Ovary (tissue), 9 donors: ENCODE data around the gene DNAH9. TPM values are rescaled to one million over a fixed set of nuclear protein-coding genes. Genes with fewer than 3 reads are reported as not detected.

ENCODE experiments used
- DNase-seq, 5 donors: peaks; one replicate each; pipeline ENCODE4 v3.0.0-alpha.2; 2019 to 2020
- H3K27ac ChIP-seq, 2 donors: fragments of 200-600 bp; one replicate each; pipeline versions ENCODE4 v1.5.1 to v1.8.0; 2019 to 2022
- H3K27me3 ChIP-seq: fragments of 200-600 bp; one replicate; pipeline ENCODE4 v1.8.0; 2022
- H3K36me3 ChIP-seq: fragments of 200-600 bp; sonication (generic); one replicate; pipeline ENCODE4 v1.5.1; 2019
- H3K4me1 ChIP-seq: one replicate; pipeline ENCODE4 v1.8.1; 2013; ENCODE audit warnings: mild to moderate bottlenecking, moderate library complexity; ENCODE audit not compliant: insufficient read depth
- H3K4me3 ChIP-seq: fragments of 200-600 bp; sonication (generic); one replicate; pipeline ENCODE4 v1.5.1; 2017
- H3K9me3 ChIP-seq, 2 donors: fragments of 200-600 bp in 1 of 2; sonication (generic) in 1 of 2; one replicate each; pipeline versions ENCODE4 v1.5.1 to v1.8.1; 2013 to 2019; ENCODE audit warnings: mild to moderate bottlenecking in 1 of 2, moderate library complexity in 1 of 2
- CTCF ChIP-seq, 3 donors: fragments of 450-650 bp in 2 of 3; fragments of 200-600 bp in 1 of 3; IDR thresholded peaks; one replicate each; pipeline versions ENCODE4 v1.5.1 to v1.8.0; 2016 to 2022; ENCODE audit warnings: antibody characterized with exemption in 3 of 3, mild to moderate bottlenecking in 1 of 3
- EP300 ChIP-seq: sonication (generic); formaldehyde crosslinking; IDR thresholded peaks from one replicate; pipeline ENCODE4 v1.6.1; 2017; ENCODE audit warnings: antibody characterized with exemption
- POLR2A ChIP-seq: fragments of 450-650 bp; IDR thresholded peaks from one replicate; pipeline ENCODE4 v1.6.1; 2017; ENCODE audit warnings: antibody characterized with exemption, mild to moderate bottlenecking, moderate library complexity
- WGBS, 3 donors: extraction: QIAGEN DNeasy Blood & Tissue Kit in 1 of 3; methylation state at CpG; one replicate each; pipeline versions ENCODE4 v1.1.5 to v1.1.7; 2013 to 2017; 5-methylcytosine and 5-hydroxymethylcytosine counted together
- intact Hi-C, 4 donors: fragments of 100-400 bp; cut with DNase I; formaldehyde crosslinking; loops; one replicate each; pipeline versions ENCODE4 v1.11.0 to v1.15.1; 2022 to 2023
- polyA plus RNA-seq, 2 donors: library from polyadenylated mRNA; stranded (reverse); fragments of 200-250 nt in 1 of 2; fragments of 350-450 nt in 1 of 2; fragmentation: Illumina TruSeq in 1 of 2; extraction: RNeasy Lipid Tissue Mini Kit (QIAGEN cat#74804) in 1 of 2; gene quantifications; one replicate each; pipeline ENCODE4 v1.2.3, GENCODE V29; 2013 to 2014
- total RNA-seq, 7 donors: library from RNA; depleted of rRNA in 2 of 7; stranded (reverse); fragments of >200 nt in 2 of 7; fragmentation: NEBNext Ultra II Directional in 3 of 7; extraction: Animal tissue kit (Norgen Biotek cat#: 25700) in 3 of 7; gene quantifications; one replicate each; pipeline versions ENCODE4 v1.1.0 to v1.2.4, GENCODE V29; 2016 to 2023
- donor health status: DM: no; HTN: no; CAD: no; lungs with moderate emphysema.
- donor health status: DM: no; HTN: no; CAD: no.
- donor health status: Bipolar disorder and iron deficiency.
- donor health status: DM: yes; HTN: yes; CAD: no.
- donor health status: DM: no; HTN: no; CAD: no.
- donor health status: DM: yes; HTN: yes; CAD: no.

DNAH9 gene
- total and polyA plus RNA-seq, 9 donors, result 1.4 to 43.7 (median 3.4) TPM

- no peak for DNase-seq
- H3K36me3 ChIP-seq, result no peaks in the 10 kb centered on the region
- no peak for TF ChIP-seq POLR2A
- TF ChIP-seq CTCF (IDR thresholded peaks at IDR 0.05), result no peak
- TF ChIP-seq EP300, result no peak
- 95 to 98% (median 97%) methylated on average over 4 of the region's 4 CpGs for WGBS, 3 donors
- intact Hi-C loops, result no loop called here
- H3K27ac ChIP-seq, result no peak overlapping the region
- no peaks in the 10 kb centered on the region for H3K4me1 ChIP-seq
- H3K4me3 ChIP-seq, result no peak overlapping the region
- H3K9me3 ChIP-seq, result no peaks in the 10 kb centered on the region
- H3K27me3 ChIP-seq, result no peaks in the 10 kb centered on the region
Measured at GRCh38 chr17:11981862-11982261, 383.6 kb downstream of the DNAH9 start.

- H3K27ac ChIP-seq, result no peak overlapping the region
- H3K9me3 ChIP-seq, result no peaks in the 10 kb centered on the region
- DNase-seq, result no peak
- intact Hi-C loops, result no loop called here
- 74 to 78% (median 75%) methylated on average over 4 of the region's 4 CpGs for whole genome bisulfite sequencing, 3 donors
- H3K27me3 ChIP-seq, result no peaks in the 10 kb centered on the region
- H3K4me1 ChIP-seq, result no peaks in the 10 kb centered on the region
- H3K36me3 ChIP-seq, result no peaks in the 10 kb centered on the region
- no peak overlapping the region for H3K4me3 ChIP-seq
- TF ChIP-seq CTCF (IDR thresholded peaks at IDR 0.05) (no peak), EP300 (no peak), POLR2A (no peak)
Measured at GRCh38 chr17:11986179-11986941, 388.1 kb downstream of the DNAH9 start.

DNA sequence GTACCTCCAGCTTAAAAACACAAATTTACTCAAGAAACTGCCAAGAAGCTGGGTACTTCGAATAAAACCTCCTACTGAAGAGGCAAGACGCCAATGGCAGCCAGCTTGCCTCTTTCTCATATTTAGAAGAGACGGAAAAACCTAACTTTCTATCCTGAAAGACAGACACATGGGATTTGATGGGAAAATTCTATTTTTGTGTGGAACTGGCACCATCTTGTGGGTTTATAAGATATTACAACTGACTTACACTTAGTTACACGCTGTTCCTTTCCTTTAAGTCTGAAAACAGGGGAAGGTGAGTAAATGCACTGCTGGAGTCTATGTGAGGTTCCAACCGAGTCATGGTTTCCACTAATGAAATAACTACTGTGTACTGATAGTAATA, 388.7 kb downstream of the DNAH9 start:
- intact Hi-C loops, result no loop called here
- 14 to 21% (median 16%) methylated on average over 5 of the region's 5 CpGs for WGBS, 3 donors

GRCh38 chr17:11990363-11990983, 392.2 kb downstream of the DNAH9 start:
- TF ChIP-seq CTCF (IDR thresholded peaks at IDR 0.05) (no peak), POLR2A (no peak), EP300 (no peak)
- no peak for DNase-seq
- H3K4me1 ChIP-seq, result no peaks in the 10 kb centered on the region
- H3K36me3 ChIP-seq, result no peaks in the 10 kb centered on the region
- no peaks in the 10 kb centered on the region for H3K27me3 ChIP-seq
- intact Hi-C loops, result no loop called here
- no peak overlapping the region for H3K27ac ChIP-seq
- 83 to 94% (median 93%) methylated on average over 7 of the region's 7 CpGs for WGBS, 3 donors
- H3K4me3 ChIP-seq, result no peak overlapping the region
- no peaks in the 10 kb centered on the region for H3K9me3 ChIP-seq

More for the DNA sequence above, 388.7 kb downstream of the DNAH9 start:
- Histone ChIP-seq H3K27me3 (no peaks in the 10 kb centered on the region), H3K36me3 (no peaks in the 10 kb centered on the region), H3K4me3 (no peak overlapping the region), H3K27ac (no peak overlapping the region), H3K9me3 (no peaks in the 10 kb centered on the region), H3K4me1 (no peaks in the 10 kb centered on the region)
- no peak for TF ChIP-seq EP300
- peak; percentile 14 to 41 (median 40) for TF ChIP-seq CTCF (IDR thresholded peaks at IDR 0.05)
- TF ChIP-seq POLR2A, result no peak
- no peak for DNase-seq
